DMS153 treated with DMSO at 0.1 percent for 48 hours (cell line): ENCODE data around the gene PFKFB4.

Experiments
- DNase-seq: peaks from one replicate; lab custom pipeline; 2025; ENCODE audit not compliant: unreplicated experiment; lab: John Stamatoyannopoulos, UW

PFKFB4 gene

GRCh38 chr3:48585411-48585810, 28.8 kb upstream of the PFKFB4 start:
- no peak for DNase-seq

GRCh38 chr3:48584836-48585235, 28.2 kb upstream of the PFKFB4 start:
- DNase-seq, result no peak

GRCh38 chr3:48581621-48582481, 25.2 kb upstream of the PFKFB4 start:
- no peak for DNase-seq

- no peak for DNase-seq
Measured at GRCh38 chr3:48576647-48577046, 20.0 kb upstream of the PFKFB4 start.

- DNase-seq, result no peak
Measured at GRCh38 chr3:48575366-48575765, 18.8 kb upstream of the PFKFB4 start.

GRCh38 chr3:48573973-48574585, 17.5 kb upstream of the PFKFB4 start:
- DNase-seq, result no peak

GRCh38 chr3:48572517-48572916, 15.9 kb upstream of the PFKFB4 start:
- no peak for DNase-seq

GRCh38 chr3:48571938-48572337, 15.3 kb upstream of the PFKFB4 start:
- no peak for DNase-seq

GRCh38 chr3:48569808-48570450, 13.3 kb upstream of the PFKFB4 start:
- no peak for DNase-seq

GRCh38 chr3:48569400-48569799, 12.8 kb upstream of the PFKFB4 start:
- DNase-seq, result no peak

- no peak for DNase-seq
Measured at GRCh38 chr3:48568476-48568875, 11.9 kb upstream of the PFKFB4 start.

- no peak for DNase-seq
Measured at GRCh38 chr3:48567500-48567899, 10.9 kb upstream of the PFKFB4 start.

- DNase-seq, result no peak
Measured at GRCh38 chr3:48567090-48567489, 10.5 kb upstream of the PFKFB4 start.

- DNase-seq, result no peak
Measured at GRCh38 chr3:48566401-48566760, 9.8 kb upstream of the PFKFB4 start.

GRCh38 chr3:48565591-48566400, 9.2 kb upstream of the PFKFB4 start:
- no peak for DNase-seq

GRCh38 chr3:48565186-48565585, 8.6 kb upstream of the PFKFB4 start:
- DNase-seq, result no peak

- no peak for DNase-seq
Measured at GRCh38 chr3:48564667-48565066, 8.1 kb upstream of the PFKFB4 start.

GRCh38 chr3:48564022-48564421, 7.4 kb upstream of the PFKFB4 start:
- no peak for DNase-seq

- no peak for DNase-seq
Measured at GRCh38 chr3:48563382-48563918, 6.8 kb upstream of the PFKFB4 start, which contains the start of gene UCN2. UCN2 (minus strand) TSS chr3:48563781; CDS start chr3:48563124, 657 bp downstream.

GRCh38 chr3:48562367-48563095, 5.9 kb upstream of the PFKFB4 start:
- DNase-seq, result no peak
